Measurements from ENCODE around the gene RASSF8. TPM values are rescaled to one million over a fixed set of nuclear protein-coding genes. Genes with fewer than 3 reads are reported as not detected.

Gene RASSF8
- total RNA-seq, 1 donor from 2014 or later, result 4.3 TPM

- ATAC-seq, result no peak
Measured at GRCh38 chr12:26112703-26113147, 154.2 kb downstream of the RASSF8 start.

GRCh38 chr12:26113181-26113654, 154.7 kb downstream of the RASSF8 start:
- ATAC-seq, result no peak

GRCh38 chr12:26113853-26114719, 155.6 kb downstream of the RASSF8 start:
- ATAC-seq, result peak; percentile 95

GRCh38 chr12:26114720-26115401, 156.4 kb downstream of the RASSF8 start:
- no peak for ATAC-seq

GRCh38 chr12:26116829-26117715, 158.6 kb downstream of the RASSF8 start:
- no peak for ATAC-seq

GRCh38 chr12:26118308-26118707, 159.8 kb downstream of the RASSF8 start:
- no peak for ATAC-seq

GRCh38 chr12:26119391-26119989, 161.0 kb downstream of the RASSF8 start:
- peak; percentile 18 for ATAC-seq

GRCh38 chr12:26120561-26121274, 162.2 kb downstream of the RASSF8 start:
- ATAC-seq, result no peak

- ATAC-seq, result no peak
Measured at GRCh38 chr12:26121323-26122060, 163.0 kb downstream of the RASSF8 start.

- no peak for ATAC-seq
Measured at GRCh38 chr12:26122061-26122680, 163.7 kb downstream of the RASSF8 start.

GRCh38 chr12:26122681-26123481, 164.4 kb downstream of the RASSF8 start:
- no peak for ATAC-seq

GRCh38 chr12:26123482-26123980, 165.0 kb downstream of the RASSF8 start:
- ATAC-seq, result no peak

GRCh38 chr12:26124446-26125399, 166.2 kb downstream of the RASSF8 start, which contains the start of gene BHLHE41:
Gene BHLHE41 (minus strand): TSS chr12:26125037. CDS start chr12:26124779, 258 bp downstream.
- peak; percentile 41 for ATAC-seq

GRCh38 chr12:26125400-26126339, 167.2 kb downstream of the RASSF8 start:
- ATAC-seq, result peak; percentile 85

GRCh38 chr12:26126340-26127284, 168.1 kb downstream of the RASSF8 start:
- ATAC-seq, result peak; percentile 76
